ENCODE measurements around the gene CPEB4.

The CPEB4 gene

DNA sequence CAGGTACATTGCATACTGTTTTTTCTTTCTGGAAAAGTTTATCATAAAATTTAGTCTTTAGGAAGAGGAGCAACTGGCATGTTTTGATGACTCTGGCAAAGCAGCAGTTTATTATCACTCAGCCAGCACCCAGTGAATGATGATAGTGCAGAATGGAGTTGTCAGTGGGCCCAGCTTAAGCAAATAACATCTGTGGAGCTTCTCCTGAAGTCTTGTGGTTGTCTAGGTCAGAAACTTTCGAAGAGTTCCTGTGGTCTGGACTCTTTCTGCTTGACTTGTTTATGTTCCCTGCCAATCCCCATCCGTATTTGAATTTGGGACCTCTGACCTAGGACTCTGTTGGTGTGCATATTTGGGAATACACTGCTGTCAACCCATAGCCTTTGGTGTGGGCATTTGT lies 62.7 kb downstream of the CPEB4 start:
- DNase-seq = no peak

DNA sequence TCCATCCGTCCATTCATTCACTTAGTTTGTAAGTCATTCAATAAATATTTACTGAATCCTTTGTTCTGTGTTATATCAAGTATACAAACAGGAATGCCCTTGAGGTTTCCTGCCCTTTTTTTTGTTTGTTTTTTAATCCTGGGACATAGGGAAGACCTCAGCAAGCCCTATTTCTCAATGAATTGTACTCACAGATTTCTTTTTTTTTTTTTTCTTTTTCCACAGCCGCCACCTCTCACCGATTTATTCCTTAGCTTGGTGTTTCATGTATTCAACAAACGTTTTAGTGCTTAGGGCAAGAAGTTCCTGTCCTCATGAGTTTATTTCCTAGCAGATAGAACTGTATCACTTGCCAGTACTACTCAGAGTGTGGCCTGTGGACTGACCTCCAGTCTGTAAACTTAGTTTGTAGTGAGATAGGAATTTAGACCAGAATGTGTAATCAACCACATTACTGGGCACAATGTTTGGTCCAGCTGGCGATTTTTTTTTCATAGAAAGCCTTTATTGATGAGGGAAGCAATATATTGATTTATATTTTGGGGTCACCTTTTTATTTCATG lies 65.5 kb downstream of the CPEB4 start:
- DNase-seq = no peak

GRCh38 chr5:173954671-173955521 lies 66.7 kb downstream of the CPEB4 start:
- no peak for DNase-seq

DNA sequence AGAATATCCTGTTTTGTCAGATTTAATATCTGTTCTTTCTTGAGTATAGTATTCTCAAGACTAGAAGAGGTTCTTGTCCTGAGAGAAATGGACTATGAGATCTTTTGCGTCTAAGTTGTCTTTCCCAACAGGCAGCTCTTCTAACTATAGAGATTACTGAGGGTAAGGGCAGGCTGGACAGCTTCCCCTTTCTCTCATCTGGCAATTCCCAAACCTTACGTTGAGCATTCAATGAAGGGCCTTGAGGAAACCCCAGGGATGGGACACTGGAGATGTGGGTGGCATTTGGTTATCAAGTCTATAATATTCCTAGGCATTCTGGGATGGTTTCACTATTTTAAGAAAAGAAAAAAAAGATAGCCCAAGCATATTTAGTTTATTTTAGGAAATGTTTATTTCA lies 72.8 kb downstream of the CPEB4 start:
- DNase-seq = no peak

- no peak for DNase-seq
Observed at GRCh38 chr5:173961418-173961817, 73.3 kb downstream of the CPEB4 start.

DNA sequence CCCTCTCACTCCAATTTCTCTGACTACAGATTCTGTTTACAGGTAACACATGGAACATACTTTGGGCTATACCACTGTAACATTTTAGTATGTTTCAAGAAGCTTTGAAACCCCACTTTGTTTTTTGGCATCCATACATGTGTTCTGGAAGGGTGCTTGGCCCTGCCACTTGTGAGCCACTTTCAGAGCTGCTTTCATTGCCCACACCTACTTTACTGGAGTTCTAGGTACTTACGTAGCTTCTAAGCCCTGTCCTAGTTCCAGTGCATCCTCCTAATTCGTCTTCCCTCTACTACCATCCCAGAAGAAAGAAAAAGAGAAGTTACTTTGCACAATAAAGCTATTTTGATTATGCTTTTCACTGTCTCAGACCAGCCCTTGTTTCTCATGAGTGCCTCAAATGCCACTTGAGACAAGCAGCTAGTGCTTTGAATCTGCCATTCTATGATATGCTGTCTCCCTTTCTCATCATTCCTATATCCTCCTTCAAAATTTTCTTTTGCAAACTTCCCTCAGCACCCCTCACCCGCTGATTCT lies 74.4 kb downstream of the CPEB4 start:
- no peak for DNase-seq

DNA sequence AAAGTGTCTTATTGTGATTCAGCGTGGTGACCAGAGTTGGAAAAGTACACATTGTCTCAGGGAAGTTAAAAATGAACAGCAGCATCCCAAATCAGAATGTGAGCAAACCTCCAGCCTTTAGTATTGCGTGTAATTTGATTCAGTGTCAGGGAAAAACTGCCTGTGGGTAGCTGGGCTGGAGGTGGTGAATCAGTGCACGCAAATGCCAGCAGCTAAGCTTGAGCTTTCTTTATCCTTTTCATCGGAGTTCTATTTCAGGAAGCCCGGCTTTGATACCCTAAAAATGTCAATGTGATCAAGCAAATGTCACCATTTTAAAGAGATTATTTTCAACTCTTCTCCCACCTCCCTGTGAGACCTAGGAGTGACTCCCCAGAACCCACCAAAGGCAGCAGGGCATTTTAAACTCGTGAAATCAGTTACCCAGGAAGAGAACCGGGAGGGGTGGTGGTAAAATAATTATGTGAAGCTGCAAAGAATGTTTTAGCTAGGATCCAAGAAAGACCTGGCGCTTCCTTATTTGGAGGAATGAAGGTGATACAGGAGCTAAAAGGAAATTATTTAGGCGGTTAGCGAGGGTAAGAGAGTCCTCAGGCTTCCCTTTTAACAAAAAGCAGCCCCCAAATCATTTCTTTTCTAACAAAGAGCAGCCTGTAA lies 75.2 kb downstream of the CPEB4 start:
- no peak for DNase-seq

DNA sequence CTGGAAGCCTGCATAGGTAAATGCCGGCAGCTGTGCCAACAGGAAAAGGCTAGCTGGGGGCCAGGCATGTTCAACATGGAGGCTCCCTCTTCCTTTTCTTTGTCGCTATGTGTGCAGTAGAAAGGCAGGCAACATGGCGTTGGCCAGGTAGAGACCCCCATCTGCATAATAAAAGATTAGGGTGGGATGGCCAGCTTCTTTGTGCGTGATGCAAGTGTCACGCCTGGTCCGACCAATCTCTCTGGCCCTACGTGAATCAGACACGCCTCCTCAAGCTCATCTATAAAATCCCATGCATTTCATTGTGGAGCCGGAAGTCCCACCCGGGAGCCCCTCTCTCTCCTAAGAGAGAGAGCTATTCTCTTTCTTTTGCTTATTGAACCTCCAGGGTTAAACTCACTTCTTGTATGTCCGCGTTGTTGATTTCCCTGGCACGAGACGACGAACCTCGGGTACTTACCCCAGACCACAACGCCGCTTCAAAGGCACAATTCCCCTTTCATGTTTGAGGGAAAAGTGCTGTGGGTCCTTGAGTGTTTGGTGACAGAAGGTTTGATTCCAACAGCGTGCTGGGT lies 75.8 kb downstream of the CPEB4 start:
- peak in 1 of 5 donors; percentile 24 for DNase-seq

DNA sequence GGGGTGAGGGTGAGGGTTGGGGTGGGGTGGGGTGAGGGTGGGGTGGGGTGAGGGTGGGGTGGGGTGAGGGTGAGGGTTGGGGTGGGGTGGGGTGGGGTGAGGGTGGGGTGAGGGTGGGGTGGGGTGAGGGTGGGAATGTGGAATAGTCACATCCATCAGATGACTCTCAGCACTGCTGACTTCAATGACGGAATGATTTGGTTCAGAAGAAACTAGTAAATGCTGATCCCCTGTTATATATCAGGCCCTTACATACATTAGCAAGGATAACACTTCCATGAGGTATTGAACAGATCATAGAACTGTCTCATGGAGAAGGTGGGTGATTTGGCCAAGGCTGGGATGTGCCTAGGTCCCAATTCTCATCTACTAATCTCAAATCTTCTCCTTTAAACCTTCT lies 76.4 kb downstream of the CPEB4 start:
- DNase-seq = no peak

DNA sequence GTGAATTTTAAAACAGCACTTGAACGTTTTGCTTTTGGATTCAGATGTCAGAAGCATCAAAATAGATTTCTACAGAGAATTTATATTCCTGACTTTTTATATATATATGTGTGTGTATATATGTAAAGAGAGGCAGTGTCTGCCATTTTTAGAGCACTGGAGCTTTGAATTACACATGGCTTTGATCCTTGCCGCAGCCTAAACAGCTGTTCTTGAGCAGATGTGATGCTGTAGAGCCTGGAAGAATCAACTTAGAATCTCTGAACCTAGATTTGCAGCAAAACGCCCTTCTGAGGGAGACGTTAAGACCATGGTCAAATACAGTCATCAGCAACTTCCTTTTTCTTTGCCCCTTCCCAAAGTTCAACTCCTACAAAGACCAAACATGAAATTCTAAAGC lies 79.1 kb downstream of the CPEB4 start:
- no peak for DNase-seq

DNA sequence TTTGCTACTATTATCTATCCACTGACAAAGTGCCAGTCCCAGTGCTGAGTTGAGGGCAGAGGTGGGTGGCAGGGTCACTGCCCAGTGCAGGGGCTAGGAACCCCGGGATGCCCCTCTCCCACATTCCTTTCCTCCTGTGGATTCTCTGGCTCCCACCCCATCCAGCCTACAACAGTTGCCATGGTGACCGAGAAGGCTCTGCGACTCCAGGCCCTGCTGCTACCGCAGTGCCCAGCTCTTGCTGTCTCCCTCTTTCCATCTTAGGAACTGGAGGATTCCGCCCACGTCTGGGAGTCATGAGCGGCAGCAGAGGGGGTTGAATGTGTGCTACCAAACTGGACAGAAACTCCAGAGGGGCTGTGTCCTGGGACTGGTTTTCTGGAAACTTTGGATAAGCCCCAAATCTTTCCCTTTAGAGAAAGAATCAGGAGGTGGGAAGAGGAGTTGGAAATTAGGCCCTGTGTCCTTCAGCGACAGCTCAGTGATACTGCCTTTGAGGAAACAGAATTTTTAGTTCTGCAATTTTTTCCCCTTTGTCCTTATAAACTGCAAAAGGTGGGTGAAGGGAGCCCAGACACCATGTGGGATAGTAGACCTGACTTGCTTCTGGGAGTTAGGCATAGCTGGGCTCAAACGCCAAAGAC lies 80.1 kb downstream of the CPEB4 start:
- DNase-seq = no peak

GRCh38 chr5:173969167-173970049 lies 81.3 kb downstream of the CPEB4 start:
- DNase-seq = no peak

GRCh38 chr5:173970878-173971650 lies 82.9 kb downstream of the CPEB4 start:
- no peak for DNase-seq

GRCh38 chr5:173971681-173972345 lies 83.7 kb downstream of the CPEB4 start:
- DNase-seq = no peak

DNA sequence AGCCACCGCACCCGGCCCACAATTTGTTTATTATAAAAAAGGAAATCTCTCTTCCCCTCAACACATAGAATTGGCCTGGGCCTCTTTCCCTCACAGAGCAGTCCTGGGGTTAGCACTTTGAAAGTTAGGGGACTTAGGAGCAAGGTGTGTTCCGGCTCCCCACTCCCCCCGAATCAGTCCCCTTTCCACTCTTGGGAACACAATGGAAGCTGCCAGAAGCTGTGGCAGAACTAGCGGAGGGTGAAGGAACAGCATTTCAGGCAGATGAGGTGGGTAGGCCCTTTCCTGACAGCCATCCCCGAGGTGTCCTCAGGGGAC lies 84.4 kb downstream of the CPEB4 start:
- no peak for DNase-seq

- peak; percentile 36 to 71 (median 59) for DNase-seq
Observed at GRCh38 chr5:173972925-173973615, 84.9 kb downstream of the CPEB4 start.

DNA sequence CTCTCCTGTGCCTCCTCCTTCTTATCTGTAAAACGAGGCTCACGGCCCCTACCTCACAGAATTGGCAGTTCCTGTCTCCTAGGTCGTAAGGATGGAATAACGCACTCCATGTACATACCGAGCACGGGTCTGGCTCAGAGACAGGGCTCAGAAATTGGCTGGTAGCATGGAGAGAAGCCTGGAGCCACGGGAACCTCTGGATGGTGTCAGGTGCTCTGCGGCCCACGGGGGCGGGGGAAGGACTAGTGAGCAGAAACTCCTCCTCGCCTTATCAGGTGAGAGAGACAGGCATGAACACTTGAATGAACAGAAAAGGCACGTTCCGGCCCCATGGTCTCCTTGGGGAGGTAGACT lies 85.4 kb downstream of the CPEB4 start:
- DNase-seq = no peak

DNA sequence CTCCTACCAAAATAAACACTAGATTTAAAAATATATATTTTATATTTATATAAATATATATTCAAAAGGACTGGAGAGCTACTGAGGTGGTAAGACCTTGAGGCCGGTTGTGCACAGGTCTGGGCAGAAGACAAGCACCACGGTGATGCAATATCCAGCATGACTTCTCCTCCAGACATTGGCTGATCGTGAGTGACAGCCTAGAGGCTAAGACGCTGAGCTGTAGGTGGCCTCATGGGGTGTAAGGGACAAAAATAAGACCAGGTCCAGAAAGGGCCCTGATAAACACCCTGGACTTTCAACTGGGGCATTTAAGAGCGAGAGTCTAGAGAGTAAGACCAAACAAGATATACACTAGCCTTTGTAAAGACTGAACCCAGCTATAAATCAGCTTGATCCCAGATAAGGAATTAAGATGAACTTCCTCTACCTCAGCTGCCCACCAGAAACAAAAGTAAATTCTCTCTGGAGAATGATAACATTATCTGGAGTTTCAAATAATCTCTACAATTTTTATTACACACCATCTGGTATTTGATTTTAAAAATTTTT lies 86.6 kb downstream of the CPEB4 start:
- DNase-seq = no peak

GRCh38 chr5:173981185-173981761 lies 93.1 kb downstream of the CPEB4 start:
- DNase-seq = no peak

Data from T-helper 1 cell (primary cell).